Gastroesophageal sphincter (tissue), 4 donors: ENCODE results near the gene PLA2G7. TPM values are rescaled to one million over a fixed set of nuclear protein-coding genes. Genes with fewer than 3 reads are reported as not detected.

ENCODE experiments used
- ATAC-seq: fragments of 150-250 bp; one replicate; pipeline ENCODE4 v1.9.1; 2016; ENCODE audit warnings: mild to moderate bottlenecking, moderate library complexity
- H3K27ac ChIP-seq, 4 donors: fragments of 200-600 bp; sonication (generic) in 3 of 4; 1 replicate in 3 of 4; 2 replicates in 1 of 4; pipeline ENCODE4 v1.5.1; 2016 to 2019
- H3K27me3 ChIP-seq: fragments of 200-600 bp; sonication (generic); one replicate; pipeline ENCODE4 v1.5.1; 2019
- H3K36me3 ChIP-seq, 2 donors: fragments of 200-600 bp; sonication (generic); one replicate each; pipeline ENCODE4 v1.5.1; 2019; ENCODE audit warnings: control low read depth in 1 of 2
- H3K4me1 ChIP-seq, 3 donors: fragments of 200-600 bp; sonication (generic); 1 replicate in 2 of 3; 2 replicates in 1 of 3; pipeline ENCODE4 v1.5.1; 2016 to 2019; ENCODE audit warnings: control low read depth in 2 of 3
- H3K4me3 ChIP-seq, 2 donors: fragments of 200-600 bp; sonication (generic); one replicate each; pipeline ENCODE4 v1.5.1; 2019; ENCODE audit warnings: mild to moderate bottlenecking in 1 of 2, moderate library complexity in 1 of 2
- H3K9me3 ChIP-seq, 3 donors: fragments of 200-600 bp; sonication (generic); one replicate each; pipeline ENCODE4 v1.5.1; 2017 to 2019; ENCODE audit warnings: control low read depth in 2 of 3
- EP300 ChIP-seq: sonication (generic); formaldehyde crosslinking; IDR thresholded peaks from one replicate; pipeline ENCODE4 v1.6.1; 2017; ENCODE audit warnings: antibody characterized with exemption, mild to moderate bottlenecking
- POLR2A ChIP-seq, 2 donors: fragments of 450-650 bp; IDR thresholded peaks; one replicate each; pipeline ENCODE4 v1.6.1; 2017; ENCODE audit warnings: antibody characterized with exemption in 2 of 2, mild to moderate bottlenecking in 2 of 2, moderate library complexity in 1 of 2
- POLR2AphosphoS5 ChIP-seq: sonication (generic); formaldehyde crosslinking; IDR thresholded peaks from one replicate; pipeline ENCODE4 v1.6.1; 2017; ENCODE audit warnings: antibody characterized with exemption
- WGBS, 2 donors: methylation state at CpG; one replicate each; pipeline ENCODE4 v1.1.5; 2018; ENCODE audit warnings: low coverage in 1 of 2; 5-methylcytosine and 5-hydroxymethylcytosine counted together
- total RNA-seq, 4 donors: library from RNA; depleted of rRNA; stranded (reverse); fragments of >200 nt; gene quantifications; one replicate each; pipeline ENCODE4 v1.1.0, GENCODE V29; 2016
- TF ChIP-seq, protein P1 (sequence below), 4 experiments: fragments of 200-600 bp in 2 of 4; fragments of 450-650 bp in 2 of 4; sonication (generic) in 1 of 4; IDR thresholded peaks; one replicate each; pipeline ENCODE4 v1.5.1; 2017 to 2019; ENCODE audit warnings: antibody characterized with exemption in 4 of 4, mild to moderate bottlenecking in 2 of 4, moderate library complexity in 2 of 4

Gene PLA2G7
- total RNA-seq, 4 donors from 2014 or later: not detected

DNA sequence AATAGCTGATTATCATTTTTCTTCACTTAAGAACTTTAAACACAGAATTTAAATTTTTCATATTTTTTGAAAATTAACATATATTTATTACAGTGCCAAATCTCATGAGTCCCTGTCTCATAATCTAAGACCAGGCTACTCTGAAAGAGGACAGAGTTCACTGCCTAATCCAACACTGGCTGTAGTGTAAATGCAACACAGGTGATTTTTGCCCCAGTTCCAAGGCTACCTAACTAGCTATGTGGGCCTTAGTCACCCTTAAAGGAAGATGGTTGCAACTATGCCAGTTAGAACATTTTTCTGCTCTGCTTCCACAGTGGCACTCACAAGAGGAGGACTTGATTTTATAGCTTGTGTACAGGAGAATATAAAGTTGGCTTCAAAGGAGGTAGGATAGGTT lies 77.5 kb downstream of the PLA2G7 start:
- Histone ChIP-seq H3K4me1 (peaks cover 0 to 28% (median 0%) of the 10 kb centered on the region in 3 donors), H3K27ac (no peak overlapping the region), H3K36me3 (peaks cover 0 to 43% of the 10 kb centered on the region in 2 donors), H3K27me3 (no peaks in the 10 kb centered on the region), H3K9me3 (no peaks in the 10 kb centered on the region), H3K4me3 (no peak overlapping the region)
- ATAC-seq: no peak
- TF ChIP-seq, protein P1, sequence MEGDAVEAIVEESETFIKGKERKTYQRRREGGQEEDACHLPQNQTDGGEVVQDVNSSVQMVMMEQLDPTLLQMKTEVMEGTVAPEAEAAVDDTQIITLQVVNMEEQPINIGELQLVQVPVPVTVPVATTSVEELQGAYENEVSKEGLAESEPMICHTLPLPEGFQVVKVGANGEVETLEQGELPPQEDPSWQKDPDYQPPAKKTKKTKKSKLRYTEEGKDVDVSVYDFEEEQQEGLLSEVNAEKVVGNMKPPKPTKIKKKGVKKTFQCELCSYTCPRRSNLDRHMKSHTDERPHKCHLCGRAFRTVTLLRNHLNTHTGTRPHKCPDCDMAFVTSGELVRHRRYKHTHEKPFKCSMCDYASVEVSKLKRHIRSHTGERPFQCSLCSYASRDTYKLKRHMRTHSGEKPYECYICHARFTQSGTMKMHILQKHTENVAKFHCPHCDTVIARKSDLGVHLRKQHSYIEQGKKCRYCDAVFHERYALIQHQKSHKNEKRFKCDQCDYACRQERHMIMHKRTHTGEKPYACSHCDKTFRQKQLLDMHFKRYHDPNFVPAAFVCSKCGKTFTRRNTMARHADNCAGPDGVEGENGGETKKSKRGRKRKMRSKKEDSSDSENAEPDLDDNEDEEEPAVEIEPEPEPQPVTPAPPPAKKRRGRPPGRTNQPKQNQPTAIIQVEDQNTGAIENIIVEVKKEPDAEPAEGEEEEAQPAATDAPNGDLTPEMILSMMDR (IDR thresholded peaks at IDR 0.05): no peak
- no peak for TF ChIP-seq POLR2AphosphoS5
- TF ChIP-seq POLR2A (IDR thresholded peaks at IDR 0.05): no peak
- no peak for TF ChIP-seq EP300

GRCh38 chr6:46655803-46656202 lies 79.4 kb downstream of the PLA2G7 start:
- H3K4me3 ChIP-seq: no peak overlapping the region
- whole genome bisulfite sequencing, 2 donors: 76 to 100% methylated on average over 2 to 6 of the region's 6 CpGs
- no peak for TF ChIP-seq EP300
- TF ChIP-seq, protein P1 (IDR thresholded peaks at IDR 0.05): no peak
- TF ChIP-seq POLR2A (IDR thresholded peaks at IDR 0.05): no peak
- TF ChIP-seq POLR2AphosphoS5: no peak
- no peak overlapping the region for H3K27ac ChIP-seq
- no peaks in the 10 kb centered on the region for H3K27me3 ChIP-seq
- no peaks in the 10 kb centered on the region for H3K9me3 ChIP-seq
- peaks cover 0 to 36% of the 10 kb centered on the region in 2 donors for H3K36me3 ChIP-seq
- ATAC-seq: no peak
- H3K4me1 ChIP-seq: peaks cover 0 to 25% (median 0%) of the 10 kb centered on the region in 3 donors

Other genes with a start within 250 kb of the PLA2G7 start
- 100 to 1,000 TPM in 2 of 4 donors, 10 to 100 TPM in 2; 46.9 to 289 (median 171) TPM for gene RCAN2, start 243.9 kb downstream of the PLA2G7 start, total RNA-seq
- 10 to 100 TPM in 3 of 4 donors, 1 to 10 TPM in 1; 7.6 to 55.9 (median 23.2) TPM for gene CYP39A1, start 82.6 kb downstream of the PLA2G7 start, total RNA-seq
- gene SLC25A27, start 82.4 kb downstream of the PLA2G7 start, total RNA-seq: 10 to 100 TPM in 3 of 4 donors, 1 to 10 TPM in 1; 7.8 to 82.2 (median 47.3) TPM
- gene TDRD6, start 47.5 kb downstream of the PLA2G7 start, total RNA-seq: 1 to 10 TPM in 2 of 4 donors, under 1 TPM in 2; 0.15 to 5.1 (median 2.0) TPM
- under 1 TPM in 1 of 4 donors, not detected in 3; 0.15 TPM for gene ANKRD66, start 11.6 kb upstream of the PLA2G7 start, total RNA-seq
- not detected for gene MEP1A, start 58.0 kb upstream of the PLA2G7 start, total RNA-seq
- 10 to 100 TPM; 11.7 to 37.6 (median 26.0) TPM for gene ADGRF5, start 186.6 kb upstream of the PLA2G7 start, total RNA-seq